Skin epidermis (tissue), 12 donors: Measurements from ENCODE around the gene PCDH12.

Experiments used
- H3K27ac ChIP-seq, 21 experiments: fragments of 200-600 bp; sonication (generic) in 11 of 21; one replicate each; pipeline ENCODE4 v1.5.0; 2020; ENCODE audit warnings: mild to moderate bottlenecking in 3 of 21, inconsistent platforms in 2 of 21, moderate library complexity in 2 of 21
- H3K4me3 ChIP-seq, 7 experiments: fragments of 200-600 bp; sonication (generic) in 2 of 7; one replicate each; pipeline ENCODE4 v1.5.0; 2020; ENCODE audit warnings: inconsistent platforms in 2 of 7, mild to moderate bottlenecking in 2 of 7, moderate library complexity in 1 of 7

PCDH12 gene

DNA sequence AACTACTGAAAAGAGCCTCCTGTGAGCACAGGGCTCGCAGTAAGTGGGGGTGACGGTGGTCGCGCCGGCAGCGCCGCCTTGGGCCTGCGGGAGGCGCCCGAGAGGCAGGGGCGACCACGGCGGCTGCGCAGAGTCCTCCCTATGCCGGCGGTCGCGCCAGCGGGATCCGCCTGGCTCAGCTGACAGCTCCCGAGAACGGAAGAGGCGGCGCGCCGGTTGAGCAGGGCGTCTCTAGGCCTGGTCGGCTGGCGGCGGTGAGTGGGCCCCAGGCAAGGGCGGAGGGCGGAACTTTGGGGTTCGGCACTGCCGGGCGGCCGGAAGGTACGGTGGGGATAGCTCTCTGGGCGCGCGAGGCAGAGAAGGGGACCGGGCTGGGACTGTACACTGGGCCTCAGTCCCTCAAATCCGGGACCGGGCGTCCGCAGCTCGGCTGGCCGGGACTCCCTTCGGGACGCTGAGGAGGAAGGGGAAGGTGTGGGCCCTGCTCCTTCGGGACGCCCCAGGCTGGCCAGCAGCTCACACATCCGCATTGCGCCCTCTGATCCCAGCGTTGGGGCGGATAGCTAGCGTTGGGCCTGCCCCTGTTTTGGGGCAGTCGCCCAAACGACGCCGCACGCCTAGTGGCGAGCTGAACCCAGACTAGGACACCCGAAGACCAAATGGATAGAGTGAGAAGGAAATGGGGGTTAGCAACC lies 11.1 kb upstream of the PCDH12 start, which contains the start of gene RNF14:
Gene RNF14, plus strand, starts transcription at position 192 of the 695 bp plus-strand sequence. CDS start 4,484 bp downstream, outside the sequence.
- Histone ChIP-seq H3K4me3 (peak within 1 kb of the TSS; percentile 50 to 86 (median 58)), H3K27ac (peak within 1 kb of the TSS; percentile 88 to 100 (median 98))

DNA sequence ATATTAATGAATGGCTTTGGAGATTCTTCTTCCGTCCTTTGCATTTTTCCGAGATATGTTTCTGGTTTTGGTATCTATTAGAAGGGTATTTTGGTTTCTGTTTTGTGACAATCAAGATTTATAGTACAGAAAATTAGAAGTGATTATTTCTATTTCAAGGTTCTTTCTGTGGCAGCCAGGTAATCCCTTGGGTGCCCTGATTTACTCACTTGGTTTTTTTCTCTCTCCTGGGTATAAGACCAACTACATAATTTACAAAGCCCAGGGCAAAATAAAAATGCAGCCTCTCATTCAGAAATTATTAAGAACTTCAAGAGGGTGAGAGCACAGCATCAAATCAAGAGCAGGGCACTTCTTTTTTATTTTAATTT lies 8.9 kb upstream of the PCDH12 start:
- no peak overlapping the region for H3K27ac ChIP-seq
- no peak overlapping the region for H3K4me3 ChIP-seq

DNA sequence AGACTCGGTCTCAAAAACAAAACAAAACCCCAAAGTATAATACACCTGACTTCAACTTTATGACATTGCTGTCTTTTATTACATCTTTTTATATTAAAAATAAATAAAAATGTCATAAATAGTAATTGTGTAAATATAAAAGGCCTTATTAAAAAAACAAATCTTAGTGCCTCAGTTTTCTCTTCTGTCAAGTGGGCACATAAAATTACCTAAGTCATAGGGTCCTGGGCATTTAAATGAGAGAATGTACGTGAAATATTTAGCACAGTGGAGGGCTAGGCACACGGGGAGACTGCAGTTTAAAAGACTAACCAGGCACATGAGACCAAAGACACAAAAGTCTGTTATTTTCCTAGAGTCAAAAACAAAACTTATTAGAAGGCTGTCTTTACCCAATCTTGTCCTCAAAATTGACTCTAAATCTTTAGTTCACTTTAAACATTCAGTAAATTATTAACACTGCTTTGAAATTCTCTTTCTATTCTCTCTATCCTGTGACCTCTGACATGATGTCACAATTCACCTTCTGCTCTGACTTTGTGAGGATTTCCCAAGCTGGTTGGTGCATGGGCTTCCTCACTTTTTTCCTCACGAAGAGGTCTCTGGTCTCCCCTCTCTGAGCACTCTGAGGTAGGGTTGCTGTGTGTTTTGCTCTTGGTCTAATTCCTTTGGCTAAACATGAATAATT lies 8.4 kb upstream of the PCDH12 start:
- Histone ChIP-seq H3K27ac (no peak overlapping the region), H3K4me3 (no peak overlapping the region)

DNA sequence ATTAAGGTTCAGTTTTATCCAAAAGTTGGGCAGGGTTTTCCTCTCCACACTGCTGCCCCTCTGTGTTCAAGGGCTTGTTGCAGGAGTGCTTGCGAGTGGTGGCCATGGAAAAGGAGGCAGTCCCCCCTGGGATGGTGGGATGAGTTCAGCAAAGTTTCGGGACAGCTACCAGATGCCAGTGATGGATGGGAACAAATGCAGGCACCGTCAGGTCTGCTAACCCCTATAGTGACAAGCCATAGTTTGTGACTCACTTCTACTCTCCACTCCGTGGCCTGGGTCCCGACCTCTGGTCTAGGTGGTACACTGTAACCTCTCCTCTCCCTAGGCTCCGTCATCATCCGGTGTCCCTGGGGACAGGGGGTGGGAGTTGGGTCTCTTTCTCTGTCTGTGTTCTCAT lies 7.1 kb upstream of the PCDH12 start:
- Histone ChIP-seq H3K27ac (no peak overlapping the region), H3K4me3 (no peak overlapping the region)

DNA sequence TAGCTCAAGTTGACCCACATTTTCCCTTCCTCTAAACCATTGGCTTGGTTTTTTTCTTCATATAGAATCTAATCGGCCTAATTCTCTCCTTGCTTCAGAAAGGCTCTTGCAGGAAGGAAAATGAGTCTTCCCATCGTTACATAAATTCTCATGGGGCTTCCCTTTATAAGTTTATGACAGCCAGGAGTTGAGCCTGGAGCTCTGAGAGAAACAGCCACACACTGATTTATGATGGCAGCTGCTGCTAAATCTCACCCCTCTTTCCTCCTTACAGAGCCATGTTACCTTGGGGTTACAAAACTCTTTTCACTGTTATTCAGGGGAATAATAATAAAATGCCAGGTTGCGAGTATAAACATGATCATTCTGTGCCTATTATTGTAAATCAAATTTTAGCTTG lies 5.7 kb upstream of the PCDH12 start:
- H3K27ac ChIP-seq, result no peak overlapping the region
- no peak overlapping the region for H3K4me3 ChIP-seq

DNA sequence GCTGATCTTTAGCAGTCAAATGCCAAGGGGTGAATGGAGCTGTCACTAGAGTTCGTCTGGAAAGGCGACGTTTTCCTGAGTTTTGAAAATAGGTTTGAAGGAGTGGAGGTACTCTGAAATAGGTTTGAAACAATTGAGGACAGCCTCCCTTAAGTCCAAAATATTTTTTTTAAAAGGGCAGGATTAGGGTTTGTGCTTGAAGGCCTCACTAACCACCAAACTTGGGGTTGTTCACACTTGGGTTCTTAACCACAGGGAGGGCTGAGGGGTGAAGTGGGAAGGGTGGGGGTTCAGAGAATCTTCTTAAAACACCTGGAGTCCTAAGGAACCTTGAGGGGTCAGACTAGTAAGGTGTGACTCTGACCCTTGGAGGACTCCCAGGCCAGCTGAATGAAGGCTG lies 3.5 kb upstream of the PCDH12 start:
- H3K27ac ChIP-seq, result peak overlapping the region in 5 of 21 experiments; percentile 28 to 64 (median 53)
- H3K4me3 ChIP-seq, result no peak overlapping the region

DNA sequence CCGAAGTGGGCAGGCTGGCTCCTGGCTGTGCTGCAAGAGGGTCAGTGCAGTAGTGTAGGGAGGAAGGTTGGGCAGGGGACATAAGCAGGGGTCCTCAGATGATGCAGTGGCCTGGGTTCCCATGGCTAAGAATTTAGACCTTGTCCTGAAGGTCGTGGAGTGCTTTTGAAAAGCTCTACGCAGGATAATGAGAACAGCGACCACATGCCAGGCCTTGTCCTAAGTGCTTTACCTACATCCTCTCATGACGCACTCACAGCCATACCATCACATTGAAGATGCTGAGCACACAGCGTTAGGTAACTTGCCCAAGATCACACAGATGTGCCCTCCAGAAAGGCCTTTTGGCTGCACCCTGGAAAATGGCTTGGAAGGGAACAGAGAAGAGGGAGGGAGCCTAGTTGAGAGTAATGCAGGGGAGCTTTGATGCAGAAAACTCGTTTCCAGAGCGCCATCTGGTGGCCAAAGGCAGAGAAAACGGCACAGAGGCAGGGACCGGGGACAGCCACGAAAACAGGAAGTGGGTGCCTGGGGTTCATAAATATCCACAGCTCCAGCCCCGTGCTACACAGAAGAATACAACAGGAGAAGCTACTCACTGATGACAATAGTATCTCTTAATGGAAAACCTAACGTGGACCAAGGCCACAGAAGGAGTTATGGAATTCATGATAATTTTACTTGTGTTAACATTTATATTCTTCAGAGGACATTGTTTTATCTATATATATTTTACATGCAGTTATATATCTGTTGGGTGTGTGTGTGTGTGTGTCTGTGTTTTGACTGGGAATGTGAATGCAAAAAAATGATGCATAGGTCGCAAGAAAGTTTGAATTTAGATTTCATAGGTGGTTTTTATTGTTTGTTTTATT lies 2.7 kb upstream of the PCDH12 start:
- Histone ChIP-seq H3K4me3 (no peak overlapping the region), H3K27ac (peak overlapping the region in 7 of 21 experiments; percentile 17 to 64 (median 39))

DNA sequence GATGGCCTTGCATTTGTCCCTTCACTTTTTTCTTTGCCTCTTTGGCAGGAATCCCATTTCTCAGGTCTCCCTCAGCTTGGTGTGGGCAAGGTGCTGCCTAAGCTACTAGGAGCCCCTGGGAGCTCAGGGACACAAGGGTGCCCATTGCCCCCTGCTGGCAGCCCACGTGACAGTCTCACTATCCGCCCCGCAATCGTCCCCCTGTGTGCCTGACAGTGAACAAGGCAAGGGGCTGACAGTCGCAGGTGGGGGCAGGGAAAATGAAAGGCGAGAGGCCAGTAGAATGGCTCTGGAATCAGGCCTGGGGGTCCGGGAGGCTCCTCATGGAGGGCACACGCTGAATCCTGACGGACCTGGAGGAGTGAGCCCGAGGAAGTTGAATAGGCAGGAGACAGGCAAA lies 2.0 kb upstream of the PCDH12 start:
- peak overlapping the region in 2 of 21 experiments; percentile 12 to 64 for H3K27ac ChIP-seq
- H3K4me3 ChIP-seq, result no peak overlapping the region

DNA sequence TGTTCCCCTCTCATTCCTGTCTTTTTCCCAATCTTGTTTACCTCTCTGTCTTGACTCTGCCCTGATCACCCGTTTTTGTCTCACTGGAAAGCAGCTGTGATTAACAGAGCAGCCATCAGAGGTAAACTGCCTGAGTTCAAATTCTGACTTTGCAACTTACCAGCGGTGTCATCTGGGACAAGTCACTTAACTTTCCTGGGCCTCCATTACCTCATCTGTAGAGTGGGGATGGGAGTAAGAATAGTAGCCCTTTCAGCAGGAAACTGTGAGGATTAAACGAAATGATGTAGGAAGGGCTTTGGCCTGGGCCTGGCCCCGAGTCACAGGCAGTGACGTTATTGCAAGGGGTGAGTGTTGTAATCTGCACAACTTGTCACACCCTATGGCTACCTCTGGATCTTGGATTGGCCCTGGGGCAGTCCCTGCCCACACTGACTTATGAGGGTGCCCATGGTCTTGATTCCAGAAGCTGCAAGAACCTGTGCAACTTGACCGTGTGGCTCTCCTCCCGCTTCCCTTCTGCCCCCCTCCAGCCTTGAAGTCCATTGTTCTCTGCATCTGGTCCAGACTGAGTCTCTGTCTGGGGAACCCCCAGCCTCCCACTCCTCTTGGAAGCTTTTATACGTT lies 657 bp upstream of the PCDH12 start:
- peak overlapping the region in 8 of 21 experiments; percentile 15 to 58 (median 32) for H3K27ac ChIP-seq
- no peak overlapping the region for H3K4me3 ChIP-seq

DNA sequence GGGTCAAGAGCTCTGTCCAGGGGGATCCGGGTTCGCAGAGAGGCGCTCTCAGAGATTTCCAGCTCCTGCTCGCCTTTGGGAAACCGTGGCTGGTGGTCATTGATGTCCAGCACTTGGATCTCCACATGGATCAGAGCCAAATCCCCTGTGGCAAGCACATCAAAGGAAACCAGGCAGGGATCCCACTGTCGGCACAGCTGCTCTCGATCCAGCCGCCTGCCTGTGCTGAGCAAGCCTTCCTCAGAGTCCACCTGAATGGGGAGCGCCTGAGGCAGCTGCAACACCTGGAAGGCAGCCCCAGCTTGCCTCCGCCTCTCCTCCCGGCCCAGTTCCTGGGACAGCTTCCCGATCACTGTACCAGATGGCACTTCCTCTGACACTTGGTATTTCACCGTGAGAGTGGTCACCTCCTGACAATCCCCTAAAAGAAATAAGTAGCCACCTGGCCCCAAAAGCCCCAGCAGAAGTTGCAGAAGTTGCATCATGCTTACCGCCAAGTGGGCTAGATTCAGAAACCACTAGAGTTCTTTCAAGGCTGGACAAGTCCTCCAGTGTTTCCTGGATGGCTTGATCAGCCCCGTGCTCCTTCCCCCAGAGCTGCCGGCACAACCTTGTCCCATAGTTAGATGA lies 520 bp downstream of the PCDH12 start:
- Histone ChIP-seq H3K4me3 (peak overlapping the region in 1 of 7 experiments; percentile 2), H3K27ac (peak overlapping the region in 9 of 21 experiments; percentile 4 to 58 (median 16))

GRCh38 chr5:141954194-141954593 lies 3.8 kb downstream of the PCDH12 start:
- Histone ChIP-seq H3K4me3 (no peak overlapping the region), H3K27ac (peak overlapping the region in 2 of 21 experiments; percentile 16 to 49)

DNA sequence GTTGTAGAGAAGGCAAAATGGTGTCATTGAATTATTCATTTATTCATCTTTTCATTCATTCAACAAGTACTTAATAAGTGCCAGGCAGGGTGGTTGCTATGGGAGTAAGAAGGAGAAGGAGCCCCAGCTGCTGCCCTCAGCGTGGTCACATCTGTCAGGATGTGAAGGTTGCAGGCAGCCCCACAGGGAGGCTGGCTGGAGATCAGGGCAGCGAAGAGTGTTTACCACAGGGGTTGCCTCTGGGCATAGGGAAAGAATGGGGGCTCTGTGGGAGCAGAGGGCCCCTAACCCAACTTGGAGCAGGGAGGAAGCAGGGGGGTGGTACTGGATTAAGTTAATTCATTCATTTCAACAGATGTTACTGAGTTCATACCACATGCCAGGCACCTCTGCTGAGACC lies 6.0 kb downstream of the PCDH12 start:
- Histone ChIP-seq H3K27ac (peak overlapping the region in 1 of 21 experiments; percentile 19), H3K4me3 (no peak overlapping the region)

DNA sequence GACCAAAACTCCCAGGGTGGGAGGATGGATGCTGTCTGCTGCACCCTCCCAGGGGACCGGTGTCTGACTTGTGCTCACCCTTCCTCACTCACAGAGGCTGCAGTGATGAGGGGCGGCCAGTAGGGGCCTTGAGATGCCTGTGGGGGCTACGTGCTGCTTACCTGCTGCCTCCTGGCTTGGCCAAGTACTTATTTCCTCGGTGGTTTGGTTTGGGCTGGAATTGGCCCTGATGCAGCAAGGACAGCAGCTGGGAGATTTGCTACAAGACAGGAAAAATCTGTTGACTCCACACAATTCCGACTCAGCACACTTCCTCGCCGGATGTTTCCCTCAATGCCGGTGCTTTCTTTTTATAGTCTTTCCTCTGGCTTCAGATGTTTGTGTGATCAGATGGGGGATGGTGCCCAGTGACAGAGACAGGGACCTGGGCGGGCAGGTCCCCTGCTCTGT lies 6.6 kb downstream of the PCDH12 start:
- H3K27ac ChIP-seq, result peak overlapping the region in 1 of 21 experiments; percentile 19
- H3K4me3 ChIP-seq, result no peak overlapping the region

DNA sequence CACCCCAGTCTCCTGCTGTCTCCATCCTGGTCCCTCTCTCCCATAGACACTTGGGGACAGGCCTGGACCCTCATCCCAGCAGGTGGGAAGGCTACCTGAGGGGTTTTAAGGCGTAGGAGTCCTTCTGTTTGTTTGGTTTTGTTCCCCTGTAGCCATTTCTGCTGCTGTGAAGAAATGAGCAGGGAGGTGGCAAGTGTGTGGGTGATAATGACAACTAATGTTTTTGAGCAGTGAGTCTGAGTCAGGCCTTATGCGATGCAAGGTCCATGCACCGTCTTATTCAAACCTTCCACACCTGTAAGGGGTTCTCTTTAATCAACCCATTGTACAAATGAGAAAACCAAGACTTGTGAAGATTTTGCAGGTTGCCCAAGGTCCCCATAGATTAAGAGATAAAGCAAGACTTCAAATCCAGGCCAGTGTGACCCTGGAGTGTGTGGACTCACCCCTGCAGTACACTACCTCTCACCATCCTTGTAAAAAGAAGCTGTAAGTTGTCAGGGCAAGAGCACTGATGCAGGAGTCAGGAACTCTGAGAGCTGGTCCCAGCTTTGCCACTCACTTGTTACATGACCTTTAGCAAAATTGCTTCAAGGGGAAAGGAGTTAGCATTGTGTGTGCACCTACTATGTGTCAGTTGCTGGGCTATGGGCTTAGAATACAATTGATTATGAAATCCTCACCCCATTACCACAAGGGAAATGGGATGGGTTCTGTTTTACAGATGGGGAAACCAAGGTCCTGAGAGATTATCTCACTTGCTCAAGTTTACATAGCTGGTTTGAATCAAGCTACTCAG lies 7.6 kb downstream of the PCDH12 start:
- no peak overlapping the region for H3K4me3 ChIP-seq

GRCh38 chr5:141949511-141949910 lies 8.5 kb downstream of the PCDH12 start:
- no peak overlapping the region for H3K27ac ChIP-seq
- H3K4me3 ChIP-seq, result no peak overlapping the region

More for the DNA sequence above, 7.6 kb downstream of the PCDH12 start:
- H3K27ac ChIP-seq, result peak overlapping the region in 1 of 21 experiments; percentile 16

GRCh38 chr5:141948812-141949211 lies 9.2 kb downstream of the PCDH12 start:
- no peak overlapping the region for H3K27ac ChIP-seq
- H3K4me3 ChIP-seq, result no peak overlapping the region

GRCh38 chr5:141947316-141947715 lies 10.7 kb downstream of the PCDH12 start:
- Histone ChIP-seq H3K27ac (no peak overlapping the region), H3K4me3 (no peak overlapping the region)

DNA sequence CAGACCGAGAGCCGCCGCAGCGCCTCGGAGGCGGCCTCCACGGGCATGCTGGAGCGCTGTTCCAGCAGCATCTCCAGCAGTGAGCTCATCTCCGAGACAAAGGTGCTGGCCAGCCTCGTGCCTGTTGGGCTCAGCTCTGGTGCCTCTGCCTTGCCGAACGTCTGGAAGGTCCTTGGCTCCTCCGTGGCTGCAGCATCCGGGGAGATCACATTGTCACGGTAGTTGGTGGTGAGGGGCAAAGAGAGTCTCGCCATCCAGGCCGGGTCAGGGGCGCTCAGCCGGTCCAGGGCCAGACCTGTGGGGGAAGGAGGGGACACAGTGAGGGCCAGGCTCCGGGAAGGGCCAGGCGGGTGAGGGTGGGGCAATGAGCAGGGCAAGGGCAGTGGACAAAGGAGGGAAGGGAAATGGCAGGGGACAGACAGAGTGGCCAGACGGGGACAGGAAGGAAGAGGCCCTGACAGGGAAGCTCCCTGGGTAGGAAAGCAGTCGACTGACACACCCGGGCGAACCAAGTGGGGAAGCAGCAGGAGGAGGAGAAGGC lies 12.4 kb downstream of the PCDH12 start:
- H3K27ac ChIP-seq, result peak overlapping the region in 3 of 21 experiments; percentile 4 to 22 (median 6)
- H3K4me3 ChIP-seq, result no peak overlapping the region
